GM19438 (cell line): ENCODE measurements around the gene KLC1.
"Not testable (repeated sequence)": the region's sequence is repeated elsewhere in the genome, so short reads cannot be mapped to it uniquely, and the experiment has no call there.

Experiments
- ATAC-seq: cut with Tn5 transposase; IDR thresholded peaks from one replicate; pipeline ENCODE4 v1.9.1; 2021; ENCODE audit warnings: low read depth; ENCODE audit not compliant: unreplicated experiment

Gene KLC1

DNA sequence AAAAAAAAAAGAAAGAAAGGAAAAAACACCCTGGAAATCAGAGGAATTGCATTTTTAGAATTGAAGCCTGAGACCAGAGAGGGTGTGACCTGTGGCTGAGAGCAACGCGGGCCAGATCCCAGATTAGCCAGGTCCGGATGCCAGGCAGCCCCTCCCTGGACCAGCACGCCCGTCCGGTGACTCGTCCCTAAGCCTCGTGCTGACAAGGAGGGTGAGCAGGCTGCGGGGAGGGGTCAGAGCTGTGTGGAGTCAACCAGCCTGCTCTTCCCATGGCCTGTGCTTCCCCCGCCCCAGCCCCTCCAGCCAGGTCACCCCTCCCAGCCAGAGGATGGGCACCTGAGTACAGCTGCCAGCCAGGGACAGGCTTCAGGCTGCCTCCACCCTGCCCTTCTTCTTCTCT, 4.2 kb upstream of the KLC1 start:
- no peak for ATAC-seq

DNA sequence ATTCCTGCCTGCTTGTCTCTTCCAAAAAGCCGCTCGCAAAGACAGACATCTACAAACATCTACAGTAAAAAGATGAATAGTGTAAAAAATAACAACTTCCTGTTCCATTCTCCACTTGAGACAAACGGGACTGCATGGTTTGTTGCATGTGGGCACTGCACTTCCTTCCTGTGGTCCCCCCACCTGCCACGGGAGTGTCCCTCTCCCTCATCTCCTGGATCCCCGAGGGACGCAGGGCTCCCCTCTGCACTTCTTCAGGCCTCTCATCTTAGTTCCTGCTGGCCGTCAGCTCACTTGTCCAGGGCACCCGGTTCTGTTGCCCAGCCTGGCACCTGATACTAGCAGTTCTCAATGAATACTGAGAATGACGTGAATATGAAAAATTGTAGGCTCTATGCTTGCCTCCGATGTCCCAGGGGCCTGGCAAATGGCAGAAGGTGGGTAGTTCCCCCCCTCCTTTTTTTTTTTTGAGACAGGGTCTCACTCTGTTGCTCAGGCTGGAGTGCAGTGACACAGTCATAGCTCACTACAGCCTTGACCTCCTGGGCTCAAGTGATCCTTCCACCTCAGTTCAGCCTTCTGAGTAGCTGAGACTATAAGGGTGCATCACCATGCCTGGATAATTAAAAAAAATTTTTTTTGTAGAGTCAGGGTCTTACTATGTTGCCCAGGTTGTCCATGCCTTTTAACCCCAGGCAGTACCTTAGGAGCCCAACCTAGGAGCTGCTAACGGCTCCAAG, 3.5 kb upstream of the KLC1 start:
- ATAC-seq, result no peak

DNA sequence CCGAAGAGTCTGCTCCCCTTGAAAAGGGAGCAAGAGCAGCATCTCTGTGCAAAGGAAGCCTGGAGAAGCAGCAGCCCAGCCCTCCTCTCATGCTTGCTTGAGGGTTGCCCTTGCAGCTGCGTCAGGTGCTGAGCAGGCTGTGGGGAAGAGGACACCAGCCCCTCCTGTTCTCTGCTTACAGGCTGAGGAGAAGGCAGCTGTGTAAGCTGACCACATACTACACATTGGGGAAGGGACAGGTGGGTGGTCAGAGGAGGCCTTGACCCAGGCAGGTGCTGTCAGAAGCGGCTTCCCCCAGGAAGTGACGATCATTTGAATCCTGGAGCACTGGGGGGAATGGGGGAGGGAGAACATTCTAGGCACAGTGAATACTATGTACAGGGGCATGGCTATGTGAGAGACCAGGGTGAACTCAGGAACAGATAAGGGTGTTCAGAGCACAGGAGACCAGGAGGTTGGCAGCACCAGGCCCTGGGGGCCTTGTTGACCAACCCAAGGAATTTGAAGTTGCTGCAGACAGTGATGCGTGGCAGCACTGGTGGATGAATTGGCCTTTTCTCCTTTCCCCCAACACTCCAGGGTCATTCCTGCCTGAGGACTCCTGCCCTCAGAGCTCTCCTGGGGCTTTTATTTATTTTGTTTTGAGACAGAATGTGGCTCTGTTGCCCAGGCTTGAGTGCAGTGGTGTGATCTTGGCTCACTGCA, 2.7 kb upstream of the KLC1 start:
- no peak for ATAC-seq

DNA sequence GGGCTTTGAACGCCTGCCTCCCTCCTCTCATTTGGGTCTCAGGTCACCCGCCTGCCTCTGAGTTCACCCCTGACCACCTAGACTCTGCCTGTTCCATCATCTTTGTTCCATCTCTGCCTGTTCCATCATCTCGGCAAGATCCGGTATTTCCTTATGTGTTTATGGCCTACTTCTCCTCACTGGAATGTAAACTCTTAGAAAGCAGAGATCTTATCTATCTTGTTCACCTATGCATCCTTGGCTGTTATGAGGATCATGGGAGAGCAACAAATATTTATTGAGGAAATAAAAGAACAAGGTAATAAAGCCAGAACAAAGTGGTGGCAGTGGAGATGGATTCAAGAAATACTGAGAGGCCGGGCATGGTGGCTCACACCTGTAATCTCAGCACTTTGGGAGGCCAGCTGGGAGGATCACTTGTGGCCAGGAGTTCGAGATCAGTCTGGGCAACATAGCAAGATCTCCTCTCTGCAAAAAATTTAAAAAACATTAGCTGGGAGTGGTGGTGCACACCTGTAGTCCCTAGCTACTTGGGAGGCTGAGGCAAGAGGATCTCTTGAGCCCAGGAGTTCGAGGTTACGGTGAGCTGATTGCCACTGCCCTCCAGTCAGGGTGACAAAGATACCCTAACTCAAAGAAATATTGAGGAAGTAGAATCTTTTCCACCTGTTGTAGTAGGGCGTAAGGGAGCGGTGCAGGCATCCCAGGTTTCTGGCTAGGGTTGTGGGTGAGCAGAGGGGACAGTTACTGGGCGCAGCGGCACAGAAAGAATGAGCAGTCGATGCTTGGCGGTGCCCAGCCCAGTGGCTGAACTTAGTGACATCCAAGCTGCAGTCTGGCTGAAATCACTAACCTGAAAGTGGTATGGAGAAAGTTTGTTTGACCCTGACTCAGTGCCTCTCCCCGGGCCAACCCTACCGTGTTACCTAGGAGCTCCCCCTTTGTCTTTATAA, 1.7 kb upstream of the KLC1 start:
- no peak for ATAC-seq

DNA sequence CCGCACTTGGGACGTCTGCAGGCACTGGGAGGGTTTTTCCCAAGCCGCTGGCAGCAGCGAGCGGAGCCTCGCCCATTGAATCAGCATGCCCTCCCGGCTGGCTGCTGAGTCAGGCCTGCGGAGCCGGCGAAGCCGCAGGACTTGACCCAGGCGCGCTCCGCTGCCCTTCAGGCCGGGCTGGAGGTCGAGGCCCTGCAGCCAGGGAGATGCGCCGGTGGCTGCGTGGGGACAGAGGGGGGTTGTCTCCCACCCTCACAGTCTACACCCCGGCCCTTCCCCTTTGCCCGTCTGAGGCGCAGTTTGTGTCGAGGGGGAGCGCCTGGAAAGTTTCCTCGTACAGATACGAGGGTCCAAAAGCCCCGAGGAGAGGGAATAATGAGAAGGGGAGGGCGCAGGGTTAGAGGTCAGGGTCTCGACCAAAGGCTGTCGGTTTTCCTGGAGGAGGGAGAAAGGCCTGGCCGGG, 759 bp upstream of the KLC1 start:
- no peak for ATAC-seq

DNA sequence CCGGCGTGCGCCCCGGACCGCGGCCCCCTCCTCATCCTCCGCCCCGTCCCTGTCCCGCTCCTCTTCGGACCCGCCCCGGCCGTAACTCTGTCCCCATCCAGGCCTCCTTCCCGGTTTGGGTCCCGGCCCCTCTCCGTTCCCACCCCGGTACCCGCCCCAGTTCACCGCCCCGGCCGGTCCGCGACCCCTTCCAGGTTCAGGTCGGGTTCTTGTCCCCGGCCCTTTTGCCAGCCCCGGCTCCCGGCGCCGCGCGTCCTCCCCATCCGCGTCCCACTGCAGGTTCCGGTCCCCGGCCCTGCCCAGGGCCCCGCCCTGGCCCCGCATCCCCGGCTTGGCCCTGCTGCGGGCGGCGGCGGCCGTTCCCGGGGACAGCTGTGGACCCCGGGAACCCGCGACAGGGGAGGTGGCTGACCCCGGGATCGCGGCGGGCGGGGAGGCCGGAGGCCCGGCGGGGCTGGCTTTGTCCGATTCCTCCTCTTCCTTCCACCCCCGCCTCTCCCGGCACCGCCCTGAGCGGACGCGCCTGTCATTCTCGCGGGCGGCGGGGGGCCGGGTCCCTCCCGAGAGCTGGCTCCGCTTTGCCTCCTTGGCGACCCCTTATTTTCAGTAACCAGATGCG, 601 bp downstream of the KLC1 start:
- ATAC-seq, result peak; percentile 28

DNA sequence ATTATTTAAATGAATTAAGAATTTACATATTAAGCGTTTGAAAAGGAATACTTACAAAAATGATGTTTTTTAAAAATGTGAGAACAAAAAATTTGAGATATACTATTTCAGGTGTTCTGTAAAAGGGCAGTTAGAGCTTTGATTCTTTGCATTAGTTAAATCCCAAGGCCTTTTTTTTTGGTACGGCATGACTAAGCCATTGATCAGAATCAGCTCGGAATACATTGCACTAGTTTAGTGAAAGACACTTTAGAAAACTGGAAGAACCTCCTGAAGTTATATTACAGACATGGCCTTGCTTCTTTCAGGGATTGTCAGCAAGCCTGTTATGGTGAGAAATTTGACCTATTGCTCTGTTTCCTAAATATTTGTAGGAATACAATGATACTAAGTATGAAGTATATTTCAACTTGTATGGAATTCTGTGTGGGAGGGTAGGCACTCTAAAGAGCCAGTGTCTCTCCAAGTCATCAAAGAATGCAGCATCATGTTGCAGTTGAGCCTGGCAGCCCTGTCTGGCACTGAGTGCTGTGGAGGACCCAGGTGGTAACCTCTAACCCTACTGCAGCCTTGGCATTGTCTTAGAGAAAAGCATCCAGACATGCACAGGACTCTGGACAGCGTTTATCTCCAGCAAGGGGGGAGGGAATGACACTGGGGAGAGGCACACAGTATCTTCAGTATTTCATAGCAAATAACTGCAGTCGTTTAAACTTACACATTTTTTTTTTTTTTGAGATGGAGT, 1.5 kb downstream of the KLC1 start:
- ATAC-seq, result no peak

DNA sequence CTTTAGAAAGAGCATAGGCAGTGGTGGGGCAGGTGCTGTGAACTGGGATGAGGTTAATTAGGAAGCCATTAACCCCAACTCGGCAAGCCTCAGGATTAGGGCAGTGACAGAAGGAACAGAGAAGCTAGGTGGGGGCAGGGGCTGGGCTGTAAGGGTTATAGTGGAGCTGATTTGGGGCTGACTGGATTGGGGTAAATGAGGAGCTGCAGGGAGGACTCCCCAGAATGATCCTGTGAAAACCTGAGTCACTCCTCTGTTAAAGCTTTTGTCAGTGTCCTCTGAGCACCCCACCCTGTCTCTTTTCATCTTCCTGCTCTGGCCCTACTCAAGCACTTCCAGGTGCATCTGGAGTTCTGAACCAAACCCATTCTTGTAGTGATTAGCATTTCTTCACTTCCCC, 4.4 kb downstream of the KLC1 start:
- no peak for ATAC-seq

DNA sequence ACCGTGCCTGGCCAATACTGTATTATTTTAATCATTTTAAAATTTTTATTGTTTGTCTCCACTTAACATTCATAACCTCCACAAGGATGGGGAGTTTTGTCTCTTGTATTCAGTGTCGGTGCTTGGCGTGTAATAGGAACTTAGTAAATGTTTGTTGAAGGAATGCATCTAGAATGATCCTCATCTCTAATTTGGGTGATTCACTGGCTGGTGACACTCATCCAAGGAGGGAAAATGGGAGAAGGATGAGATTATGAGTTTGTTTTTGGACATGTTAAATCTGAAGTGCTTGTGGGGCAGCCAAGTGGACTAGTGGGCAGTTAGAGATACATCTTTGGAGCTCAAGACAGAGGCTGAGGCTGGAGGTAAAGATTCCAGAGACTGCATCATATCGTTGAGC, 5.1 kb downstream of the KLC1 start:
- ATAC-seq, result no peak

DNA sequence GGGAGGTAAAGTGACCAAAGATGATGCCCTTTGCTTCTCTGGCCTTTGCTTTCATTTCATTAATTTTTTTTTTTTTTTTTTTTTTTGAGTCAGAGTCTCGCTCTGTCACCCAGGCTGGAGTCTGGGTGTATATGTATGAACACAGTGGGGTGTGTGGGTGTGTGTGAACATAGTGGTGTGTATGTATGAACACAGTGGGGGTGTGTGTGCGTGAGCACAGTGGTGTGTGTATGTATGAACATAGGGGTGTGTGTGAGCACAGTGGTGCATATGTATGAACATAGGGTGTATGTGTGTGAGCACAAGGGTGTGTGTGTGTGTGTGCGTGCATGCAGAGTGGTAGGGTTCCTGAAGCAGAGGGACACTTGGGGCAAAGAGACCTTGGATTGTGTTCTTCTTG, 9.6 kb downstream of the KLC1 start:
- no peak for ATAC-seq

DNA sequence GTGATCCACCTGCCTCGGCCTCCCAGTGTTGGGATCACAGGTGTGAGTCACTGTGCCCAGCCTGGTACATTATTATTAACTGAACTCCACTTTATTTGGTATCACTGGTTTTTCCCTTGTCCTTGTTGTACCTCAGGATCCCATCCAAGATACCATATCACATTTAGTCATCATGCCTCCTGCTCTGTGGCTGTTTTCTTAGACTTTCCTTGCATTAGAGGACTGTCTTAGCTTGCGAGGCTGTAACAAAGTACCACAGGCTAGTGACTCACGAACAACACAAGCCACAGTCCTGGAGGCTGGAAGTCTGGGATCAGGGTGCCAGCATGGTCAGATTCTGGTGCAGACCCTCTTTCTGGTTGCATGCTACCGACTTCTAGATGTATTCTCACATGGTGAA, 12.2 kb downstream of the KLC1 start:
- no peak for ATAC-seq

DNA sequence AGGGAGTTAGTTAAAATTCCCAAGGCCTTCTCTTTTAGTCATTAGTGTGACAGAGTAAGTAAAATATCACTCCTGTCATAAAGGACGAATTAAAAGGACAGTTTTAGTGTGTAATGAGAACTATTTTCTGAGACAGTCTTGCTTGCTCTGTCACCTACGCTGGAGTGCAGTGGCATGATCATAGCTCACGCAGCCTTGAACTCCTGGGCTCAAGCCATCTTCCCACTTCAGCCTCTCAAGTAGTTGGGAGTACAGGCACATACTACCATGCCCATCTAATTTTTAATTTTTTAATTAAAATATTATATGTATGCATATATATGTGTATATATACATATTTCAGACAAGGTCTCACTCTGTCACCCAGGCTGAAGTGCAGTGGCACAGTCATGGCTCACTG, 17.2 kb downstream of the KLC1 start:
- ATAC-seq, result no peak

DNA sequence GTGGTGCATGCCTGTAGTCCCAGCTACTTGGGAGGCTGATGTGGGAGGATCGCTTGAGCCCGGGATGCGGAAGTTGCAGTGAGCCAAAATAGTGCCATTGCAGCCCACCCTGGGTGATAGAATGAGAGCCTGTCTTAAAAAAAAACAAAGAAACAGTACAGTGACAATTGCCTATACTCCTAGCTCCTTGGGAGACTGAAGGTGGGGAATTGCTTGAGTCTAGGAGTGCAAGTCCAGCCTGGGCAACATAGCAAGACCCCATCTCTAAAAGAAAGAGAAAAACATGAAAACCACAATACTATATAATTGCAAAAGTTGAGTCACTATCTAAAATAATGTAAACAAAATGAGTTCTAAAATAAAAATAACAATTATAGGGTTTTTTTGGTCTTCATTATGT, 20.0 kb downstream of the KLC1 start:
- ATAC-seq, result no peak

DNA sequence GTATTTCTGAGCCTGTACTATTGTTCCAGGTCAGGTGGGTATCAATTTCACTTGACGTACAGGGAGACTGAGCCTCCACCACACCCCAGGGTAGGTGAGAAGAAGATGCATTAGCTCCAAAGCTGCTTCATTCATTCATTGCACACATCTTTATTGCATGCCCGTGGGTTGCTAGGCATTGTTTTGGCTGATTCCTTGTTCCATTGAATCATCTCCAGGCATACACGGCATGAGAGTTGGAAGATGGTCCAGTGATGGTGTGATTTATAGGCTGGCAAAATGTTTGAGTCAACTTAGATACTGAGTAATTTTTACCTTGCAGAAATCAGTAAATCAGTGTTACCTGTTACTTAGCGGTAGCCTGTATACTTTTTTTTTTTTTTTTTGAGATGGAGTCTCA, 21.2 kb downstream of the KLC1 start:
- no peak for ATAC-seq

DNA sequence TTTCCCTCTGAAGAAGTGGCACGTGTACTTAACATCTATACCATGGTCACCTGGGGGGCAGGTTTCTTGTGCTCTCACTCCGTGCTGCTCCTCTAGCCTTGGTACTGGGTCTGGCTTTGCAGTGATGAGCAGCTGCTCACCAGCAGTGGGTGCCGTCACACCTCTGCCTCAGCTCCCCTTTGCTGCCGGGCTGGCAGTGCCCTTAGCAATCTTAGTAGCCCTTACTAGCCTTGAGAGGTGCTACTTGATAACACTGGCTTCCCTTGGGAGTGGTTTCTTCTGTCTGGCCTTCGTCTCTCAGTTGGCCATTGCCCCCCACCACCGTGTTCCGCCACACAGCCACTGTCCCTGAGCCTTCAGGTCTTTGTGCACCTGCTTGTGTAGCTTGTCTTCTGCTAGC, 22.6 kb downstream of the KLC1 start:
- no peak for ATAC-seq

DNA sequence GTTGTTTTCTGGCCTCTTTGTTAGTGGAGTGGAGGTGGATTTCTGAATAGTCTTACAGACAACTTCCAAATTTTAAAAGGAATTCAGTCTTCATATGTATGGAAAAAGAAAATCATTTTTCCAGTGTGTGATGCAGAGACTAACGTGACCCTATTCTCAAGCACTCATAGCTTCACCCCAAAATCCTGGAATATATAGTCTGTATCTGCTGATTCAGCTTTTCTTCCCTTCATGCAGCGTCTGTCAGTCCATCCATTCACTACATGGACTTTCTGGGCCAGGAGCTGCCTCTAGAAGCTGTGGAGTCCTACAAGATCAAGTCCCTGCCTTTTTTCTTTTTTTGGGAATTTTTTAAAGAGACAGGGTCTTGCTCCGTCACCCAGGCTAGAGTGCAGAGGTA, 23.8 kb downstream of the KLC1 start:
- no peak for ATAC-seq

DNA sequence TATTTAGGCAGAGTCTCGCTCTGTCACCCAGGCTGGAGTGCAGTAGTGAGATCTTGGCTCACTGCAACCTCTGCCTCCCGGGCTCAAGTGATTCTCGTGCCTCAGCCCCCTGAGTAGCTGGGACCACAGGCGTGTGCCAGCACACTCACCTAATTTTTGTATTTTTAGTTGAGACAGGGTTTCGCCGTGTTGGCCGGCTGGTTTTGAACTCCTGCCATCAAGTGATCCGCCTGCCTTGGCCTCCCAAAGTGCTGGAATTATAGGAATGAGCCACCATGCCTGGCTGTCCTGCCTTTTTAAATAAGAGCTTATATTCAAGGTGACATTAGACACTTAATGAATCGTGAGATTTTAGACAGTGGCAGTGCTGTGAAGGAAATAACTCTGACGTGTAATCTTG, 24.3 kb downstream of the KLC1 start:
- not testable (repeated sequence) for ATAC-seq

DNA sequence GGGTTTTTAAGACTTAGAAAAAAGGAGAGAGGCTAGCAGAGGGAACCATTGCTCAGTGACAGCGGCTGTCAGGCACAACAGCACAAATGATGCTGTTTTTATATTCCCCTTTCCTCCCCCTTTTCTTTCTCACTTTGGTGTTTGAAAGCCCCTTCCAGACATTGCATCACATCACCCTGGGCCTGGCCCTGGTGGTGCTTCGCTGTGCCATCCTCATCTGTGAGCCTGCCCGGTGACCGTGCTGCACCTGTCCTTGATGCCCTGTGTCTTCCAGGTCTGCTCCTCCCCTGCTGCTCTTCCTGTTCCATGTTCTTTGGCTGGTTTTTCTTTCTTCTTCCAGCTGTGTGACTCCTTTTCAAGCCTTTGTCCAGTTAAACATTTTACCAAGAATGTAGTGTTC, 24.8 kb downstream of the KLC1 start:
- no peak for ATAC-seq

DNA sequence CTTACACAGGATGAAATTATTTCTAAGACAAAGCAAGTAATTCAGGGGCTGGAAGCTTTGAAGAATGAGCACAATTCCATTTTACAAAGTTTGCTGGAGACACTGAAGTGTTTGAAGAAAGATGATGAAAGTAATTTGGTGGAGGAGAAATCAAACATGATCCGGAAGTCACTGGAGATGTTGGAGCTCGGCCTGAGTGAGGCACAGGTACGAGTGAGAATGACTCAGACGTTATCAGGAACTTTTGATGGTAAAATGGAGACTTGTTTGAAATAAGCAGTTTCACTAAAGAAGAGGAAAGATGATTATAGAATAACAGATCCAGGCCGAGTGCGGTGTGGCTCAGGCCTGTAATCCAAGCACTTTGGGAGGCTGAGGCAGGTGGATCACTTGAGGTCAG, 25.6 kb downstream of the KLC1 start:
- ATAC-seq, result no peak
